ENCODE measurements around the gene RAD52.

RAD52 gene

DNA sequence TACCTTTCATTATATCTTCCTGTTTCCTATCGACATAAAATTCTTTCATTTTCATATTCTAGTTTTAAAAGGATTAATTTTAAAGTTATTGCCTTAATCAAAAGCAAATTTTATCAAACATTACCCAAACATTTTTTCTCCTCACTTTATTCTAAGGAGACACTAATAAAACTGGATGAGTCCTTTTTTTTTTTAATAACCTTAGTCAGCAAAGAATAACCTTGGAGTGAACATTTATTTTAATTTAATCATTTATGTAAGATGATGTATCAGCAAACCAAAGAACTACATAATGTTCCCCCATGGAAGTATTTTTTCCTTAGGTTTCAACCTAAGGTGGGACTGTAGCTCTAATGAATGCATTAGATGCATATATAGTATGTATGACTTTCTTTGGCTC is 83.9 kb downstream of the RAD52 start:
- DNase-seq: no peak

DNA sequence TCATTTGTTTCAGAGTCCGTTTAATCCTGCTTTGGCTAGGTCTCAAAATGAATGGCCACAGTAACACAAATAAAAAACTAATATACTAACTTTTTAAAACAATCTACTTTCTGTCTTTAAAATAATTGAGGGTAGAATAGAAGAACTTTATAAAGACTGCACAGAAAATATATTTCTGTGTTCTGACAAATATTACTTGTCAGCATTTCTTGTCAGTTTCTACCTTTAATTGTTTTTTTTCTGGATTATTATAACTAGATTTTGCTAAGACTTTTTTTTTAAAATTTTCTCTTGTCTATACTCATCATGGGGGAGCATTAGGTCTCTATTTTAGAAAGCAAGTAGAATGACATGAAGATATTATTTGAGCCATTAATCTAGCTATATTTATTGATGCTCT is 86.2 kb downstream of the RAD52 start:
- DNase-seq: no peak

DNA sequence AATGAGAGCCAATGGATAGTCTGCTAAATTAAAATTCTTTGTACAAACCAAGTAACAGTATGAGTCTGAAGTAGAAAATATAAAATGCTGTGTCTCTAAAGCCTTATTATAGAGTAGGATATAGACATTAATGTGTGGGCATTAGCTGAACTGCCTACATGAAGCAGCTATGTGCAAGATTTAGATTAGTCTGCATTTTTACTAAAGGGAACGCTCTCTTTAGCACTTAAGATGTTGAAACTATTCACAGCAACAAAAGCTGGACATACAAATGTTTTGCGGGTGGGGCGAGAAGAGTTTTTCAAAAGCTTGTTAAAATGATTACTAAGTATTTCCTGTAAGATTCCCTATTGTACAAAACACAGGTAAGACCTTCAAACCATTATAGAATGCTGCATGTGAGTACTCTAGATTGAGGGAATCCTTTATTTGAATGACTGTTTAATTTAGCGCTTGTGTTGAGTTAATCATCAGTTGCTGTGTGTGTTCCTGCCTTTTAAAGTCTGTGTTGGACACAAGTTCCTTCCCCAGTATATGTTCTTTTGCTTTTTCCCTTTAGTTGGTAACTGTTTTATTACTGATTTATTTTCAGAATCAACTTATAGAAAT is 87.1 kb downstream of the RAD52 start:
- DNase-seq: no peak

Measured in stimulated activated CD4-positive, alpha-beta T cell treated with anti-CD3 and anti-CD28 coated beads, Interleukin-2, amount 100 ng/mL, for 24 hours (primary cell).